ENCODE results near the gene MYO1F. TPM values are rescaled to one million over a fixed set of nuclear protein-coding genes. Genes with fewer than 3 reads are reported as not detected.

Gene MYO1F
- total and polyA plus RNA-seq, 2 of the 13 experiments (the other 11 are each of a cell fraction or from before 2014, with no cell fraction given), result 0.09 to 0.13 TPM

- Histone ChIP-seq H2AFZ (ENCODE audit: low read length) (no peak overlapping the region), H3K79me2 (ENCODE audit: insufficient read depth, low read length) (no peaks in the 10 kb centered on the region), H3K36me3 (replicated peaks in 1 of 2; ENCODE audit: control insufficient read depth in 1 of 2, insufficient read depth in 2 of 2, low read length in 2 of 2) (no peaks in the 10 kb centered on the region), H4K20me1 (ENCODE audit: insufficient read depth, low read length) (no peaks in the 10 kb centered on the region), H3K9ac (ENCODE audit: insufficient read depth, low read depth, low read length) (no peak overlapping the region), H3K27ac (ENCODE audit: extremely low read length, insufficient read depth, low read length) (no peak overlapping the region), H3K4me2 (ENCODE audit: low read depth, low read length) (no peak overlapping the region), H3K4me3 (replicated peaks in 1 of 3; ENCODE audit: insufficient read depth in 1 of 3, low read depth in 2 of 3, low read length in 3 of 3) (no peak overlapping the region), H3K27me3 (ENCODE audit: control insufficient read depth in 1 of 2, insufficient read depth in 2 of 2, low read length in 2 of 2) (no peaks in the 10 kb centered on the region), H3K9me3 (ENCODE audit: low read length) (peaks cover 4% of the 10 kb centered on the region; the same call in 1 of the 2 replicates), H3K4me1 (ENCODE audit: insufficient read depth, low read length) (no peaks in the 10 kb centered on the region)
- 57% methylated on average over 5 of the region's 5 CpGs for WGBS (ENCODE audit: low lambda C conversion rate)
- POLR2A ChIA-PET, result interaction anchor here (0.6 kb wide), 1 partner anchor 15 kb away, joined by 3 read pairs; no protein-coding TSS in a partner anchor
- no TSS peak for BruUV-seq (replicated peaks)
- FAIRE-seq (no peak), DNase-seq (ENCODE audit: low spot score) (no peak), ATAC-seq (peak; percentile 54; the same call in 2 of the 3 replicates)
- TF ChIP-seq ZSCAN22 (CRISPR knock-in tag; IDR thresholded peaks at IDR 0.05), result no peak
- no peak for TF ChIP-seq THRA (CRISPR knock-in tag; IDR thresholded peaks at IDR 0.05; ENCODE audit: borderline replicate concordance)
- no peak for TF ChIP-seq ASH2L (IDR thresholded peaks at IDR 0.05; ENCODE audit: insufficient read length, low read depth, low read length)
- no peak for TF ChIP-seq ZNF773 (CRISPR knock-in tag; IDR thresholded peaks at IDR 0.05; ENCODE audit: borderline replicate concordance)
- no peak for TF ChIP-seq ZNF580 (CRISPR knock-in tag; IDR thresholded peaks at IDR 0.05; ENCODE audit: borderline replicate concordance, low read depth)
- TF ChIP-seq MXI1 (IDR thresholded peaks at IDR 0.05; ENCODE audit: borderline replicate concordance, low read depth, low read length), result no peak
- TF ChIP-seq ELF4 (CRISPR knock-in tag; IDR thresholded peaks at IDR 0.05; ENCODE audit: borderline replicate concordance), result no peak
- no peak for TF ChIP-seq ZNF251 (CRISPR knock-in tag; IDR thresholded peaks at IDR 0.05)
- no peak for TF ChIP-seq ZBTB42 (CRISPR knock-in tag; IDR thresholded peaks at IDR 0.05)
- no peak for TF ChIP-seq PHF20 (CRISPR knock-in tag; IDR thresholded peaks at IDR 0.05)
- no peak for TF ChIP-seq E2F2 (CRISPR knock-in tag; IDR thresholded peaks at IDR 0.05; ENCODE audit: borderline replicate concordance)
- TF ChIP-seq SYNCRIP (IDR thresholded peaks at IDR 0.05; ENCODE audit: insufficient read depth, low read depth, low read length), result no peak
- no peak for TF ChIP-seq PAF1 (CRISPR knock-in tag; IDR thresholded peaks at IDR 0.05)
- no peak for TF ChIP-seq NFYB (CRISPR knock-in tag; IDR thresholded peaks at IDR 0.05)
- no peak for TF ChIP-seq HIC2 (CRISPR knock-in tag; IDR thresholded peaks at IDR 0.05; ENCODE audit: low read depth)
- TF ChIP-seq MTA1 (CRISPR knock-in tag; IDR thresholded peaks at IDR 0.05; ENCODE audit: borderline replicate concordance), result no peak
- no peak for TF ChIP-seq ZNF235 (CRISPR knock-in tag; IDR thresholded peaks at IDR 0.05; ENCODE audit: borderline replicate concordance)
- no peak for TF ChIP-seq THAP8 (CRISPR knock-in tag; IDR thresholded peaks at IDR 0.05; ENCODE audit: borderline replicate concordance)
- TF ChIP-seq ZNF3 (CRISPR knock-in tag; IDR thresholded peaks at IDR 0.05), result no peak
- TF ChIP-seq HDAC1 (CRISPR knock-in tag; IDR thresholded peaks at IDR 0.05), result no peak
- CTCF ChIA-PET (ENCODE audit: low intra/inter-chr PET ratio, low total read pairs), result no interaction called here
- intact Hi-C loops (cut with micrococcal nuclease; ENCODE audit: unreplicated experiment), result no loop called here
- in situ Hi-C loops (cut with HindIII; ENCODE audit: extremely low pct_ligation_motif_present, low pct_unique_long_range_greater_than_20kb), result no loop called here
These were observed 24.6 kb upstream of the MYO1F start for GRCh38 chr19:8601796-8602195.

All from HepG2 (cell line).